Stimulated activated CD4-positive, alpha-beta T cell treated with anti-CD3 and anti-CD28 coated beads, Interleukin-4, amount 100 ng/mL, for 48 hours (primary cell): Measurements from ENCODE around the gene SH3RF2.
"Not testable (repeated sequence)": the region's sequence is repeated elsewhere in the genome, so short reads cannot be mapped to it uniquely, and the experiment has no call there.

Experiments
- DNase-seq, 2 donors: peaks; one replicate each; pipeline ENCODE4 v3.0.0-alpha.2; 2020; ENCODE audit warnings: low read depth in 2 of 2

SH3RF2 gene

DNA sequence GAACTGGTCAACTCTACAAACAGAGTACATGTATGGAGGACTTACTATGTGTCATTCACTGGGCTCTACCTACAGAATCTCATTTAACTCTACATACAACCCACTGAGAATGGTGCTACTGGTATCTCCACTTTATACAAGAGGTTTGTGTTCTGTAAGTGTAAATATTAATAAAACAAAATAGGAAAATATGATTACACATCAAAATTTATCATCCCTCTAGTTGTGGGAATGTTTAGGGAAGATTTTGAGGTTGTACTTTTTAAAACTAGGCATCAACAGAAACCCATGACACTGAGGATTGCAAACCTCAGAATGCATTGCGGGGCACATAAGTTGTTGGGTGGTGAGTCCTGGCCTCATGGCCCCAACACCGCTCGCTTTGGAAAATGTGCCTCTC is 11.7 kb downstream of the SH3RF2 start:
- DNase-seq, result no peak

DNA sequence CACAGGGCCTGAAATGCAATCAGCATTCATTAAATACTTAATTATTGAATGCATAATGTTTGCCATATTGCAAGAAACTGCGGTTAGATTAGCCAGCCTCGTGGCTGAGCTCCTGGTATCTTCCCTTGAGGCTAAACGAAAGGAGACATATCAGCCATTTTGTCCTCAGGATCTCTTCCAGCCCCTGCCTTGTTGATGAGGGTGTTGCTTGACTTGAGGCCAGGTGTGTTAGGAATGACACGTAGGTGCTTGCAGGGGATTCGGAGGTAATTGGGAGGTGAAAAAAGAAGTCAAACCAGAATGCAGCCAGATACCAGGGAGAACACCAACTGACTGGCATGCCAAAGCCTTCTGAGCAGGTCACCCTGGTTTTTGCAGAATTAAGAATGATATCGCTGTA is 12.5 kb downstream of the SH3RF2 start:
- DNase-seq, result no peak

DNA sequence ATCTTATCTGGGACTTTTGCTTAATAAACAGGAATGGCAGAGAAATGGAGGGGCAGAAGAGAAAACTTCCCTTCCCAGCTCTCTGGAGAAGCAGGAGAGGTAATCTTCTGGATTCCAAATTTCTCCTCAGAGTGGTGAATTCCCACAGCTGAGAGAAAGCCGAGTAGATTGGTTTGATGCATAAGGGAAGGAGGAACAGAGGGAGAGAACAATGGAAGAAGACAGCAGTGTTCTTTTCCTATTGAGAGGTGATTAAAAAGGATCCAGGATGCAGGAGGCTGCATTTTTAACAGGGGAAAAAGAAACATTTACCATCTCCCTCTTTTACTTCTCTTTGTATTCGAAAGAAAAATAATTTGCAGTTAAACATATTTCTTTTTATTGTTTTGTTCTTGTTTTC is 13.1 kb downstream of the SH3RF2 start:
- DNase-seq, result no peak

DNA sequence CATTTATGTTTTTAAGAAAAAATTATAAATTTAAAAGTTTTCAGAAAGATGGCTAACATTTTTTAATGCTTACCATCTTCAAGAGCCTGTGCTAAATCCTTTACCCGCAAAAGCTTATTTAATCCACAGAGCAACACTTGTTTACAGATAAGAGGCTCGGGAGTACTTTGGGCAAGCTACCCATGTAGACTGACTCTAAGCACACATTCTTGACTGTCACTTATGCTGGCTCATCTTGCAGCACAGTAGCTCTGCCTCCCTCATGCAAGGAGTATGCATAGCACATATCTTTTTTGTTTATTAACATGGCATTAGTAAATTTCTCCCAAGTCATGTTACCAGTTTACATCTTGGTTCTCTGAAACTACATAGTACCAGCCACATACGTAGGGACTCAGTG is 14.7 kb downstream of the SH3RF2 start:
- DNase-seq, result no peak

DNA sequence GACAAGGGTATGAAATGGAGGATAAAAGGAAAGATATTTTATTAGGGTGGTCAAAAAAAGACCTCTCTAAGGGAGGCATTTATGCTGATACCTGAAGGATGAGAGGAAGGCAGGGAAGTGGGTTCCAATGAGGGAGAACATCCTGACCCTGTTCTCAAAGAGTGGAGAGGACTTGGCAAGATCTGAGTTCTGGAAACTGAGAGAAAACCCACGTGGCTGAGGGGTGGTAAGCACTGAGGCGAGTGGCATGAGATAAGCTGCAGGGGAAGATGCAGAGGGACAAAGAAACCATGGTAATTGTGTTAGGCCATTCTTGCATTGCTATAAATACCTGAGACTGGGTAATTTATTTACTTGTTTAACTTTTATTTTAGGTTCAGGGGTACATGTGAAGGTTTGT is 16.8 kb downstream of the SH3RF2 start:
- no peak for DNase-seq

DNA sequence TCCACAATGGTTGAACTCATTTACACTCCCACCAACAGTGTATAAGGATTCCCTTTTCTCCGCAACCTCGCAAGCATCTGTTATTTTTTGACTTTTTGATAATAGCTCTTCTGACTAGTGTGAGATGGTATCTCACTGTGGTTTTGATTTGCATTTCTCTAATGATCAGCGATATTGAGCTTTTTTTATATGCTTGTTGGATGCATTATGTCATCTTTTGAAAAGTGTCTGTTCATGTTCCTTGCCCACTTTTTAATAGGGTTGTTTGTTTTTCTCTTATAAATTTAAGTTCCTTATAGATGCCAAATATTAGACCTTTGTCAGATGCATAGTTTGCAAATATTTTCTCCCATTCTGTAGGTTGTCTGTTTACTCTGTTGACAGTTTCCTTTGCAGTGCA is 17.8 kb downstream of the SH3RF2 start:
- not testable (repeated sequence) for DNase-seq

DNA sequence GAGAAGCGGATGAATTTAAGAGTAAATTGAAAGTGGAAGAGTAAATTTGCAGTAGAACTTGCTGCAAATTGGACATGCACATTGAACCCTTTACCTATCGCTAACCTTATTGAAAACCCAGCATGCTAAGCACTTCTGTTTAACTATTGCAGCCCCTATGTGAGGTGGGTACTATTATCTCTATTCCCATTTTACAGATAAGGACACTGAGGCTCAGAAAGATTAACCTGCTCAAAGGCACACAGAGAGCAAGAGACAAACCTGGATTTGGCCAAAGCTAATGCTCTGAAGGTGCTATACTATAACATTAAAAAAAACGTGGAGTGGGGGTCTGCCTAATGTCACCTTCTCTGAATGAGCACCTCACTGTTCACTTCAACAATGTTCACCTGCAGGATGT is 21.0 kb downstream of the SH3RF2 start:
- no peak for DNase-seq

DNA sequence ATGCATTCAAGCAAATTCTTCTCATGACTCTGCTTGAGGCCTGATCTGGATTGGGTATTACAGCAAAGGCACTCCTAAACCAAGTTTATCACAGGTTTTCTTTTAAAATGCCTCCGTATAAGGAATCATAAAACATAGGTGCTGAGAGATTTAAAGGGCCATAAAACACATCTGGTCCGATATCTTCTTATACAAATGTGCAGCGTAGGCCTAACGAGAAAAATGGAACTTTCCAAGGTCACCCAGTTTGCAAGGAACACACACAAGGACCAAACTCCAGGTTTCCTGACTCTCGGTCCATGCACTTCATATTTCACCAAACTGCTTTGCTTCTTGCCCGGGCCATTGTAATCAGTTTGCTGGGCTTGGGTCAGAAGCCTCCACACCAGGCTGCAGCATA is 22.1 kb downstream of the SH3RF2 start:
- DNase-seq, result no peak

DNA sequence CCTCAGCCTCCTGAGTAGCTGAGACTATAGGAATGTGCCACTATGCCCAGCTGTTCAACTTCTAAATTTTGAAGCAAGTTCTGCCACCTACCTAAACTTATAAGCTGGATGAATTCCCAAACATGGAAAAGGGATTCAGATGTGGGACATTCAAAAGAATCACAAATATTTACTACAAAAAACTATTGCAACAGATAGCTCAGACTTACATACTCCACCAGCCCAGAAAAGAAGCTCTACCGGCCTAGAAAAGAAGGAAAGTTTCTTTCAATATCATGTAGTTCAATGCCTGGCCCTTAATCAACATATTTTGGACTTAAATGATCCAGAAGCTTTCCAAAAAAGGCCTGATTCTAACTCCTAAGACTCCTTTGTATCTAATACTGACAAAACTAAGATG is 23.8 kb downstream of the SH3RF2 start:
- DNase-seq, result no peak

DNA sequence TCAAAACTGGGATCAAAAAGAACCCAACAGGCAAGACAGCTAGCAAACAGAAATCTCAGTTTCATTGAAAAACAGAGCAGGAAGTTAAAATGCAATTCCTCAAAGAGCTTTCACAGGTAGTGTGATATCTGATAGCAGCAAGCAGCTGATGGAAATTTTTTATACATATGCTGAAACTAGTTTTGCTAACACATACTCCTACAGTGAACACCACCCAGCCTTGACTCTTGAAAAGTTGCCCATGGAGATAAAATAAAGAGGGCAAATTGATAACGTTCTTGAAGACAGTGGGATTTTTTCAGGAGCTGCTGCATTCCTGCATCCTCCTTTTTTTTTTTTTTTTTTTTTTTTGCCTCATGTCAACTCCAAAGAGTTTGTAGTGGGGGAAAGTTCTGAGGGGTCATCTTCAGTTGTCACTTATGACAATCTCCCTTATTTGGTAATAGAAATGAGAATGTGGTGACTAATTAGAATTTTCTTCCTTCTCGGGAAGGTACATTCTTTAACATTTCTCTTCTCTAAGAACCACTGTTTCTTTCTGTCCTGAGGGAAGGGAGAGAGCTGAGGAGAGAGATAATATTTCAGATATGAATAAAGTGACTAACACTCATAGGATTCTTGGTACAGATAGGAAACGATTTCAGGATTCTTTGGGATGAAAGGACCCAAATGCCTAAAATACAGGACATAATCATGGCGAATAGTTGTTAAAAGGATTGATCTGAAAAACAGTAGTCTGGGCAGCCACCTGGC is 24.6 kb downstream of the SH3RF2 start:
- DNase-seq, result no peak

DNA sequence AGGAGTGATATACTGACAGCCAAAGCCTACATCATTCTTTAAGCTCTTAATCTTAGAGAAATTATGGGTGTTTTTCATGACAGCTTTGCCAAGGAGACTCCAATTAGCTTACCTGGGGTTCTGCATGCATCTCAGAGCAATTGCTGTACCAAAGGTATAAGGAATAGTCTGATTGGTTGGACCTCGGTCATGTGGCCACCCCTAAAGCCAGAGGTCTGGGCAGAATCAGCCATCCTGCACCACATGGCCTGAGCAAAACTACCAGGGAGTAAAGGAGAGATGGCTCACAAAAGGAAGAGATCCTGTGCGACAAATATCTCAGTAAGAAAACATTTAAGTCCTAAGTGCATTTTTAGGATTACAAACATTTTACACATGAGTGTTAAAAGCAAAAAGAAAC is 25.6 kb downstream of the SH3RF2 start:
- no peak for DNase-seq

DNA sequence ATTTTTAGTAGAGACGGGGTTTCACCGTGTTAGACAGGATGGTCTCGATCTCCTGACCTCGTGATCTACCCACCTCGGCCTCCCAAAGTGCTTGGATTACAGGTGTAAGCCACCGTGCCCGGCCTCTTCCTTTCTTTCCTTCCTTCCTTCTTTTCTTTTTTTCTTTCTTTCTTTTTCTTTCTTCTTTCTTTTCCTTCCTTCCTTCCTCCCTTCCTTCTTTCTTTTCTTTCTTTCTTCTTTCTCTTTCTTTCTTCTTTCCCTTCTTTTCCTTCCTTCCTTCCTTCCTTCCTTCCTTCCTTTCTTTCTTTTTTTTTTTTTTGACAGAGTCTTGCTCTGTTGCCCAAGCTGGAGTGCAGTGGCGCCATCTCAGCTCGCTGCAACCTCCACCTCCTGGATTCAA is 27.6 kb downstream of the SH3RF2 start:
- not testable (repeated sequence) for DNase-seq

DNA sequence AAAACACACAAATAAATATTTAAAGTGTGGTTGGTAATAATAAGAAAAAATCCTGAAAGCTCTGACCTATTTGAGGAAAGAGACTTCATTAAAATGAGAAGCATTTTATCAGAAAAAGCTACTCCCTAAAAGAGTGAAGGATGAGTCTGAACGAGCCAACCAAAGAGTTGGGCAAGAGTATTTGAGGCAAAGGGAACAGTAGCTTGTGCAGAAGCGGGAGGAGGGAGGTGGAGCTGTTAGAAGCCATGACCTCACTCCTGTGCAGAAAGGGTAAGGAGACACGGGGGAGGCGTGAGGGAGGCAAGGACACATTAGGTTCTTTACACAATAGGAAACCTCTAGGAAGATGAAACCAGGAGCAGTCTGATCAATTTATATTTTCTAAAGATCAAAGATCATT is 29.4 kb downstream of the SH3RF2 start:
- DNase-seq, result no peak

DNA sequence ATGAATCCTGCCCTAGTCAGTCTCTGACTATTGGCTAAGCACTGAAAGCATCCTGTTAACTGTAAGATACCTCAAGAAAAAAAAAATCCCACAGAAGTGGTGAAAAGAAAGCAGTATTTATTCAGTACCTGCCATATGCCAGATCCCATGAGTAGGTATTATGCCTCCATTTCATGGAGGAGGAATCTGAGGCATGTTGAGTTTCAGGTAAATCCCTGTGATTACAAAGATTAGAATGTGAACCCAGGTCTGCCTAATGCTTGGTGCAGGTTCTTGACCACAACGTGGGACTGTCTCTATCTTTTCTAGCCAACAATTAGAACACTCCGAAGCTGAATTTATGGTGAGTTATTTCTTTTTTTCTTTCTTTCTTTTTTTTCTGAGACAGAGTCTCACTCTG is 30.9 kb downstream of the SH3RF2 start:
- DNase-seq, result no peak

DNA sequence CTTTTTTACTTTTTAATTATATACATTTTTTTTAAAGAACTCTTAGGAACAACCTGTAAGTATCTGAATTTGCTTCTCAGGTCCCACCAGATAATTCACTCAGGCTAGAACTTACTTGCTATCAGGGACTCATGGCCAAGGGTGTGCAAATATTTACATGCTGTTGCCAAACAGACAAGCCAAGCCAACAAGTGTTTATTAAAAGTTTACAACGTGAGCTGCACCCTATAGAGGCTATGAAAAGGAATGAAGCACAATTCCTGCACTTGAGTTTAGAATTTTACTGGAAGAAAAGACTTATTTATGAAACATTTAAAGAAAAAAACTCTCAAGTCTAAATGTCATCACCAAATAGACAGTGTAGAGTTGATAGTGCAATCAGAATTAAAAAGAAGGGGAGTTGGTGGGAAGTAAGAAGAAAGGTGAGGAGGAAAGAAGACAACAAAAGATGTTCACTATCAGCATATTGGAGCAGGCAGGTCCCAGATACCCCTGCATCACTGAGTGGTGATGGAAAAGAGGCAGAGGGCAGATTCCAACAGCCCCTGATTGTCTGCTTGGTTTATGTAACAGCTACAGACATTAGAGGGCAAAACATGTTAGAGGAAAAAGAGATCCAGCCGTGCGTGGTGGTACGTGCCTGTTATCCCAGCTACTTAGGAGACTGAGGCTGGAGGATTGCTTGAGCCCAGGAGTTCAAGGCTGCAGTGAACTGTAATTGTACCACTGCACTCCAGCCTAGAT is 32.8 kb downstream of the SH3RF2 start:
- no peak for DNase-seq

DNA sequence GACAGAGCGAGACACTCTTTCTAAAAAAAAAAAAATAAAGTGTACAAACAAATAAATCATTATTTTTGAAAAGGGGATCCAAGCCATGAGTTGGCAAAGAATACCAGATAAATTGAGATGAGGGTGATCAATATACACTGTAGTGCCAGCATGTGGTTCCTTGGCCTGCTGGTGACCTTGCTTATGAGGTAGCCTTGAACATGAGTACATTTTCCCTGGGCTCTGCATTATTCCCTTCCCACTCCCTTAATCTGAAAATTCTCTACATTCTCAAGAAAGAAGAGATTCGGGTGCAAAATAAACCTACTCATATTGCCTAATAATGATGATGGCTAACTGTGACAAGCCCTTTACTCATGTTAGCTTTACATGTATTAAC is 33.3 kb downstream of the SH3RF2 start:
- DNase-seq, result no peak

DNA sequence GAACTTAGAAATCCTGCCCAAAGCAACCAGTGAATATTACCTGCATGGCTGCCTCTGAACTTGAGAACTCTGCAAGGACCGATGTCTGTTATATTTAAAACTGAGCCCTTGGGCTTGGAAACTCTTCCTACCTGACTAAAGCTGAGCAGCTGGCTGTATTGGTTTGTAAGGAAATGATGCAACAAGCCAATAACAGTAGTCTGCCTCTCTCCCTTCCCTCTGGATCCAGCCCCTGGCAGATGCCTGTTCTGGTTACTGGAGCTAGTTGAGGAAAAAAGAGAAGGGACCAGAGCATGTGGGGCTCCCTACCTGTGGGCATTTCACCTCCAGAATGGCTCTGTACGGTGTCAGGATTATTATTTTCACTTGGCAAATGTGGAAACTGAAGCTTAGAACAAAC is 34.7 kb downstream of the SH3RF2 start:
- DNase-seq, result no peak

DNA sequence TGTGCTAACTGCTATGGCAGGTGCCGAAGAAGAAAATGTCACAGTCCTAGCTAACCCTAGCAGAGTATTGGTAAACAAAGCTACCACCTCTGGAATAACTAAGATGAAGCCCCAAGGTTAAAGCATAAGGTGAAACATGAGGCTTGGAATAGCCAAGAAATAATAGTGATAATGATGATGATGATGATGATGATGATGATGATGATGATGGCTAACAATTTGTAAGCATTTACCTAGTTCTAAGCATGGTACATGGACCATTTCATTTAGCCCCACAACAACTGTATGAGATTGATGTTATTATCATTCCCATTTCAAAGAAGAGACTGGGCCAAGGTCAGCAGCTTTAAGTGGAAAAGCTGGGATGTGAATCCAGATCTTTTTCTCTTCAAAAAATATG is 35.3 kb downstream of the SH3RF2 start:
- no peak for DNase-seq

DNA sequence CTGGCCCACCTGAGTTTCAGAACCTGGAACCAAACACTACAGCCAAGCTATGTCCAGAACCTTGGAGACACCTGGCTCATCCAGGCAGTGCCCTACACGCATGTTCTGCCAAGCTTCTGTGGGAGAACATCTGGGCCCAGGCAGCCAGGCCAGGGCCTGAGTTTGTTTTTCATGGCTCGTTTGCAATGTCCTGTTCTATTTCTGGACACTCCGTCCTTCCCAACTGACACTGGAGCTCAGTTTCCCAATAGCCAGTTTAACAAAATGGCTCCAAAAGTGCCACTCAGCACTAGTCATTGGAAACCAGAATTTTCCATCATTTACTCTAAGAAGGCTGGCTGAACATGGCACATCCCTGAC is 38.6 kb downstream of the SH3RF2 start:
- DNase-seq, result no peak

DNA sequence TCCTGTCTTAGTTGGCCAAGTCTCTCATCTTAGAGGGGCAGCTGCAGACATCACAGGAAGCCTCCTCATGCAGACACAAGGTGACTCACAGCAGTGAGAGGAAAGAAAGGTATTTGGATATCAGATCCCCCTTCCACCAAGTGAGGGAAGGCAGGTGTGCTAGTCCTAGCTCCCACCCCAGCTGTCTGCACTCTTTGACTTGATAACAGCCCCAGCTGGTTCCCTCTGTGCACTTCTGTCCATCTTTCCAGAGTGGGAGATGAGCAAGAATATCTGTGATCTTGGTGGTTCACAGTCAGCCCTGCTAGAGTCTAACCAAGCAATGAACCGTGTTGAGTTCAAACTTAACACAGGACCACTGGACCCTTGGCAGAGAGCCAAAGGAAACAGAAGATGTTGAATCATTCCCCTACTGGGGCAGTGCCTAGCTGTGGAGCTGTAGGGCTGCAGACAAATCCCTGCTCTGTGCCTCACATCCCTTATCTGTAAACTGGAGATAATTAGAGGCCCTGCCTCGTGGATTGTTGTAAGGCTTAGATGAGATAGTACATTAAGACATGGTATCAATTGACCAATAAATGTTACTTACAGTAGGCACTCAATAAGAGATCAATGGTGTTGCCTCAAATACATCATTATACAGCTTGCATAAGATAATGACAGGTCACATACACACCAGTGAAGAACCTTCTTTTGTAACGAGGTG is 39.1 kb downstream of the SH3RF2 start:
- DNase-seq, result no peak

DNA sequence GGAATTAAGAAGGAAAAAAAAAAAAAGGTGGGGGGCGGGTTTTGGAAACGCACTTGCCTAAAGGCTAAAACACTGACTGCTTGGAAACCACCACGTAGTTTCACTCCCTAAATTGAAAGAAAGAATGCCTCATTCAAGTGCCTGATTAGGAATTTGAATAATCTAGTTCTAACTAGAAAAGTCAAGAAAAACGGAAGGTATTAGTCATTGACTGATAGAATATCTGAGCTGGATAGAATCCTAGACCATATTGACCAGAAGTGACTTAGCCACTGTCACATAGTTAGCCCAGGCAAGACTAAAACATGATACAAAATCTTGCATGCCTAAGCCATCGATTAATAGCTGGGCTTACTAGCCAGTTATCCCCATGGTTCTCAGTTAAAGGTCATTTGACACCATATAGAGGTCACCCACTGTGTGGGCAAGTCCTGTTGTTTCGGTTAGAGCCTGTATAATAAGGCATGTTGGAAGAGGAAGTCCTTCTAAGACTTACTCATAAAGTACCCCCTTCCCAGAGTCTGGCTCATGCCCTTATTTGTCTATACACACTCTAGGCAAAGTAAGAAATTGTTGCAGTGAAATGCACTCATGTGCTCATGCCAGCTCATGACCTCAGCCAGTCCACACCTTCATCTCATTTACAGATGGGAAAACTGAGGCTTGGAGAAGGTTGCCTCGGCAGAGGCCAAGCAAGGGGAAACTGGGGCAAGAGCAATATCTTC is 40.2 kb downstream of the SH3RF2 start:
- DNase-seq, result no peak

DNA sequence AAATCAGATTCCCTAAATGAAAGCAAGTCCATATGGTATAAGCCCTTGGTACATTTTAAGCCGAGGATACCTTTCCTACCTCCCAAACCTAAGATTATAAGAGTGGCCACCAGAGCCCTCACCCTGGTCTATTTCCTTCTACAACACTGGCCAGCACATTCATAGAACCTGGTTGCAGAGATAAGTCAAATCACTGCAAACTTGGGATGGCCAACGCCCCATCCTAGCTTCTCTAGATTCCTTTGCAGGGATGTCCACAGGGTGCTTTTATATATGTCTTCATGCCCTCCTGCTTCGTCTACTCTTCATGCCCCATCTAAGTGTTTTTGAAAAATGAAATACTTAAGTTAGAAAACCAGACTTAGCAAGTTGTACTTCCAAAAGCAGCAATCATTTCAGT is 41.8 kb downstream of the SH3RF2 start:
- DNase-seq, result no peak
